Left lung (tissue), 10 donors: ENCODE data around the gene ATF5. TPM values are rescaled to one million over a fixed set of nuclear protein-coding genes. Genes with fewer than 3 reads are reported as not detected.
"Not testable (repeated sequence)": the region's sequence is repeated elsewhere in the genome, so short reads cannot be mapped to it uniquely, and the experiment has no call there.

Experiments used
- ATAC-seq: fragments of 200-7000 bp; cut with Tn5 transposase; one replicate; pipeline ENCODE4 v1.9.1; 2020; ENCODE audit warnings: moderate library complexity
- DNase-seq, 4 donors: peaks; one replicate each; pipeline ENCODE4 v3.0.0-alpha.2; 2013 to 2020
- H3K27ac ChIP-seq, 2 donors: fragments of 200-600 bp; sonication (generic) in 1 of 2; one replicate each; pipeline versions ENCODE4 v1.5.0 to v1.8.0; 2020 to 2021
- H3K27me3 ChIP-seq, 2 donors: fragments of 200-600 bp; sonication (generic) in 1 of 2; one replicate each; pipeline versions ENCODE4 v1.5.0 to v1.8.0; 2020 to 2021
- H3K36me3 ChIP-seq, 2 donors: fragments of 200-600 bp; sonication (generic) in 1 of 2; one replicate each; pipeline versions ENCODE4 v1.5.0 to v1.8.0; 2020 to 2021
- H3K4me1 ChIP-seq, 2 donors: fragments of 200-600 bp; one replicate each; pipeline ENCODE4 v1.8.0; 2021
- H3K4me3 ChIP-seq, 2 donors: fragments of 200-600 bp; sonication (generic) in 1 of 2; one replicate each; pipeline versions ENCODE4 v1.5.0 to v1.8.0; 2020 to 2021; ENCODE audit warnings: mild to moderate bottlenecking in 1 of 2
- H3K9me3 ChIP-seq, 2 donors: fragments of 200-600 bp; sonication (generic) in 1 of 2; one replicate each; pipeline versions ENCODE4 v1.5.0 to v1.8.0; 2020 to 2021
- CTCF ChIP-seq, 2 donors: fragments of 200-600 bp; sonication (generic) in 1 of 2; IDR thresholded peaks; one replicate each; pipeline versions ENCODE4 v1.5.0 to v1.8.0; 2021; ENCODE audit warnings: antibody characterized with exemption in 2 of 2
- intact Hi-C, 2 donors: fragments of 100-400 bp; cut with DNase I; formaldehyde crosslinking; loops; one replicate each; pipeline versions ENCODE4 v1.11.2 to v1.14.2; 2022
- polyA plus RNA-seq, 6 donors: library from polyadenylated mRNA; unstranded; fragments of 120-200 nt; gene quantifications; one replicate each; pipeline ENCODE4 v1.2.1, GENCODE V29; 2013; ENCODE audit not compliant: insufficient read length in 6 of 6
- total RNA-seq, 2 donors: library from RNA; stranded (reverse); fragmentation: NEBNext Ultra II Directional; extraction: Animal tissue kit (Norgen Biotek cat#: 25700); gene quantifications; one replicate each; pipeline ENCODE4 v1.2.1, GENCODE V29; 2021
- donor health status: DM: no; HTN: yes; CAD: no.
- donor health status: DM: no; HTN: no; CAD: no.

ATF5 gene
- total and polyA plus RNA-seq, 8 donors = 17.4 to 29.6 (median 25.8) TPM

GRCh38 chr19:49938662-49939061, 9.7 kb downstream of the ATF5 start:
- no peaks in the 10 kb centered on the region for H3K27me3 ChIP-seq
- no peaks in the 10 kb centered on the region for H3K36me3 ChIP-seq
- H3K4me1 ChIP-seq = peaks cover 0 to 13% of the 10 kb centered on the region in 2 donors
- no peak for ATAC-seq
- H3K9me3 ChIP-seq = no peaks in the 10 kb centered on the region
- no peak for TF ChIP-seq CTCF (IDR thresholded peaks at IDR 0.05)
- intact Hi-C loops = loop anchor here in 1 of 2 donors (10.0 kb wide), 1 partner anchor 46 kb away; no protein-coding TSS in a partner anchor
- DNase-seq = peak in 1 of 4 donors; percentile 11
- H3K4me3 ChIP-seq = no peak overlapping the region
- no peak overlapping the region for H3K27ac ChIP-seq

GRCh38 chr19:49939721-49940481, 10.9 kb downstream of the ATF5 start:
- H3K9me3 ChIP-seq = no peaks in the 10 kb centered on the region
- H3K27ac ChIP-seq = no peak overlapping the region
- H3K4me3 ChIP-seq = no peak overlapping the region
- no peak for TF ChIP-seq CTCF (IDR thresholded peaks at IDR 0.05)
- ATAC-seq (no peak), DNase-seq (peak in 1 of 4 donors; percentile 43)
- intact Hi-C loops = loop anchor here (5.0 to 10.0 kb wide), 2 partner anchors 42 to 45 kb away; no protein-coding TSS in a partner anchor
- peaks cover 0 to 13% of the 10 kb centered on the region in 2 donors for H3K4me1 ChIP-seq
- H3K36me3 ChIP-seq = no peaks in the 10 kb centered on the region
- no peaks in the 10 kb centered on the region for H3K27me3 ChIP-seq

- no peaks in the 10 kb centered on the region for H3K9me3 ChIP-seq
- ATAC-seq (no peak), DNase-seq (no peak)
- TF ChIP-seq CTCF (IDR thresholded peaks at IDR 0.05) = no peak
- intact Hi-C loops = loop anchor here in 1 of 2 donors (5.0 kb wide), 1 partner anchor 42 kb away; no protein-coding TSS in a partner anchor
- no peak overlapping the region for H3K4me3 ChIP-seq
- H3K27ac ChIP-seq = no peak overlapping the region
- peaks cover 0 to 13% of the 10 kb centered on the region in 2 donors for H3K4me1 ChIP-seq
- no peaks in the 10 kb centered on the region for H3K36me3 ChIP-seq
- no peaks in the 10 kb centered on the region for H3K27me3 ChIP-seq
Observed at GRCh38 chr19:49940482-49940791, 11.4 kb downstream of the ATF5 start.

- not testable (repeated sequence) for H3K9me3 ChIP-seq, H3K4me3 ChIP-seq, H3K4me1 ChIP-seq, H3K27me3 ChIP-seq, H3K36me3 ChIP-seq
- ATAC-seq (peak; percentile 37), DNase-seq (peak in 1 of 4 donors; percentile 19)
- H3K27ac ChIP-seq = peak overlapping the region in 1 of 2 donors; percentile 8
- intact Hi-C loops = loop anchor here in 1 of 2 donors (5.0 kb wide), 1 partner anchor 38 kb away; no protein-coding TSS in a partner anchor
Observed at GRCh38 chr19:49944567-49944966, 15.6 kb downstream of the ATF5 start.

- no peaks in the 10 kb centered on the region for H3K9me3 ChIP-seq
- no peak overlapping the region for H3K4me3 ChIP-seq
- DNase-seq = peak in 1 of 4 donors; percentile 24
- H3K4me1 ChIP-seq = peaks cover 0 to under 1% of the 10 kb centered on the region in 2 donors
- intact Hi-C loops = no loop called here
- H3K27me3 ChIP-seq = peaks cover 0 to 8% of the 10 kb centered on the region in 2 donors
- H3K27ac ChIP-seq = no peak overlapping the region
- no peaks in the 10 kb centered on the region for H3K36me3 ChIP-seq
- no peak for ATAC-seq
- TF ChIP-seq CTCF (IDR thresholded peaks at IDR 0.05) = no peak
Observed at GRCh38 chr19:49946415-49946814, 17.4 kb downstream of the ATF5 start.
